Mesenchymal stem cell (in vitro differentiated cells and primary cell): Measurements from ENCODE around the gene EML4.

ENCODE experiments used
- DNase-seq: peaks from one replicate; pipeline ENCODE4 v3.0.0-alpha.2; 2013
- H2AFZ ChIP-seq: one replicate; pipeline ENCODE4 v1.6.1; 2013; ENCODE audit warnings: low read depth, mild to moderate bottlenecking, control low read depth, inconsistent platforms, low read length, moderate library complexity
- H2AK5ac ChIP-seq: 2 replicates; pipeline ENCODE4 v1.6.1; 2013; ENCODE audit warnings: low read length, moderate library complexity, mild to moderate bottlenecking, inconsistent platforms; ENCODE audit not compliant: severe bottlenecking
- H2BK120ac ChIP-seq: one replicate; pipeline ENCODE4 v1.6.1; 2013; ENCODE audit warnings: low read depth, mild to moderate bottlenecking, inconsistent platforms, low read length, moderate library complexity
- H2BK12ac ChIP-seq, 2 experiments: one replicate each; pipeline ENCODE4 v1.6.1; 2013; ENCODE audit warnings: inconsistent platforms in 2 of 2, low read length in 2 of 2, mild to moderate bottlenecking in 2 of 2, moderate library complexity in 2 of 2, control low read depth in 1 of 2
- H2BK15ac ChIP-seq: one replicate; pipeline ENCODE4 v1.6.1; 2013; ENCODE audit warnings: mild to moderate bottlenecking, low read depth, inconsistent platforms; ENCODE audit not compliant: poor library complexity, severe bottlenecking
- H2BK5ac ChIP-seq: 2 replicates; pipeline ENCODE4 v1.6.1; 2013; ENCODE audit warnings: low read depth, mild to moderate bottlenecking, low read length, control low read depth, inconsistent platforms; ENCODE audit not compliant: poor library complexity, severe bottlenecking
- H3K14ac ChIP-seq, 2 experiments: one replicate each; pipeline ENCODE4 v1.6.1; 2013; ENCODE audit warnings: inconsistent platforms in 2 of 2, low read length in 2 of 2, control low read depth in 1 of 2, mild to moderate bottlenecking in 1 of 2, moderate library complexity in 1 of 2
- H3K18ac ChIP-seq, 2 experiments: one replicate each; pipeline ENCODE4 v1.6.1; 2013; ENCODE audit warnings: inconsistent platforms in 2 of 2, low read length in 2 of 2, control low read depth in 1 of 2, low read depth in 1 of 2, mild to moderate bottlenecking in 1 of 2
- H3K23ac ChIP-seq, 2 experiments: one replicate each; pipeline ENCODE4 v1.6.1; 2013; ENCODE audit warnings: inconsistent platforms in 2 of 2, low read length in 2 of 2, mild to moderate bottlenecking in 2 of 2, moderate library complexity in 2 of 2, control low read depth in 1 of 2
- H3K27ac ChIP-seq: 2 replicates; pipeline ENCODE4 v1.5.1; 2013; ENCODE audit warnings: mild to moderate bottlenecking, moderate library complexity, low read length, control low read depth, inconsistent platforms; ENCODE audit not compliant: poor library complexity, severe bottlenecking
- H3K27me3 ChIP-seq, 2 experiments: 2 replicates each; pipeline versions ENCODE4 v1.6.1 to v1.7.0; 2013; ENCODE audit warnings: low read length in 2 of 2, mild to moderate bottlenecking in 2 of 2, moderate library complexity in 2 of 2, control low read depth in 1 of 2, inconsistent platforms in 1 of 2; ENCODE audit not compliant: control insufficient read depth in 1 of 2, insufficient read depth in 1 of 2
- H3K36me3 ChIP-seq, 2 experiments: 2 replicates each; pipeline versions ENCODE4 v1.6.1 to v1.7.0; 2013; ENCODE audit warnings: low read length in 2 of 2, control low read depth in 1 of 2, inconsistent platforms in 1 of 2, low read depth in 1 of 2, mild to moderate bottlenecking in 1 of 2; ENCODE audit not compliant: insufficient read depth in 2 of 2, control insufficient read depth in 1 of 2
- H3K4ac ChIP-seq, 2 experiments: one replicate each; pipeline ENCODE4 v1.6.1; 2013; ENCODE audit warnings: inconsistent platforms in 2 of 2, low read length in 2 of 2, mild to moderate bottlenecking in 2 of 2, moderate library complexity in 2 of 2, control low read depth in 1 of 2, low read depth in 1 of 2
- H3K4me1 ChIP-seq: 2 replicates; pipeline ENCODE4 v1.6.1; 2013; ENCODE audit warnings: low read depth, low read length, control low read depth; ENCODE audit not compliant: control insufficient read depth, insufficient read depth
- H3K4me2 ChIP-seq: 2 replicates; pipeline ENCODE4 v1.6.1; 2013; ENCODE audit warnings: low read length, mild to moderate bottlenecking, inconsistent platforms; ENCODE audit not compliant: poor library complexity, severe bottlenecking
- H3K4me3 ChIP-seq, 2 experiments: 2 replicates each; pipeline versions ENCODE4 v1.5.1 to v1.7.0; 2013; ENCODE audit warnings: low read length in 2 of 2, mild to moderate bottlenecking in 2 of 2, control low read depth in 1 of 2, low read depth in 1 of 2; ENCODE audit not compliant: insufficient read depth in 1 of 2
- H3K79me1 ChIP-seq: replicated peaks from 2 replicates; pipeline ENCODE4 v1.6.1; 2013; ENCODE audit warnings: mild to moderate bottlenecking, control low read depth, low read length, inconsistent platforms; ENCODE audit not compliant: poor library complexity, severe bottlenecking
- H3K9ac ChIP-seq: 2 replicates; pipeline ENCODE4 v1.7.0; 2013; ENCODE audit warnings: mild to moderate bottlenecking, low read length, moderate library complexity
- H3K9me3 ChIP-seq: 2 replicates; pipeline ENCODE4 v1.7.0; 2013; ENCODE audit warnings: mild to moderate bottlenecking, low read length; ENCODE audit not compliant: control insufficient read depth
- H4K8ac ChIP-seq: one replicate; pipeline ENCODE4 v1.6.1; 2013; ENCODE audit warnings: inconsistent platforms, mild to moderate bottlenecking, low read length, moderate library complexity
- H4K91ac ChIP-seq: one replicate; pipeline ENCODE4 v1.6.1; 2013; ENCODE audit warnings: mild to moderate bottlenecking, low read length, inconsistent platforms
- WGBS: methylation state at CpG from one replicate; pipeline ENCODE4 v1.1.7; 2013; ENCODE audit warnings: mixed read lengths; 5-methylcytosine and 5-hydroxymethylcytosine counted together

EML4 gene

DNA sequence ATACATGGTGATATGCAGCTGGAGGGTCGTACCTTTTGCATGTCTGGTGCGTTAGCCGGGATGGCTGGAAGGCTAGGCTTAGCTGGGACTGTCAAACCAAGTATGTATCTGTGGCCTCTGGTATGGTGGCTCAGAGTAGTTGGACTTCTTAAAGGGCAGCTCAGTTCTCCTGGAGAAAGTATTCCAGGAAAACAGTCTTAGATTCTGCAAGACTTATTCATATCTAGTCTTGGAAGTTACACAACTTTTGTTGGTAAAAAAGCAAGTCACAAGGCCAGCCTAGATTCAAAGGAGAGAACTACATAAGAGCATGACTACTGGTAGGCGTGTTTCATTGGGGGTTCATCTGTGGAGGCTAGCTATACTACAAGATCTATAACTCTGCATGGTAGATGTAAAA is 45.5 kb downstream of the EML4 start:
- H2BK15ac ChIP-seq: no peak overlapping the region
- peaks cover 30% of the 10 kb centered on the region for H3K79me1 ChIP-seq
- DNase-seq: peak; percentile 46
- H3K4me2 ChIP-seq: no peak overlapping the region
- no peaks in the 10 kb centered on the region for H3K4me1 ChIP-seq
- no peak overlapping the region for H2BK5ac ChIP-seq
- H4K8ac ChIP-seq: peak overlapping the region; percentile 7
- H3K27ac ChIP-seq: no peak overlapping the region
- no peak overlapping the region for H3K4me3 ChIP-seq
- H2BK120ac ChIP-seq: no peak overlapping the region
- no peak overlapping the region for H3K23ac ChIP-seq
- H3K9ac ChIP-seq: no peak overlapping the region
- no peak overlapping the region for H2AFZ ChIP-seq
- peak overlapping the region in 1 of 2 experiments; percentile 49 for H3K4ac ChIP-seq
- 96% methylated on average over 4 of the region's 4 CpGs for WGBS
- H4K91ac ChIP-seq: peak overlapping the region; percentile 68
- H3K9me3 ChIP-seq: no peaks in the 10 kb centered on the region
- no peak overlapping the region for H3K14ac ChIP-seq
- no peaks in the 10 kb centered on the region for H3K27me3 ChIP-seq
- H2BK12ac ChIP-seq: no peak overlapping the region
- H3K18ac ChIP-seq: no peak overlapping the region
- H3K36me3 ChIP-seq: peaks cover 0 to 5% of the 10 kb centered on the region in 2 experiments
- H2AK5ac ChIP-seq: no peak overlapping the region

DNA sequence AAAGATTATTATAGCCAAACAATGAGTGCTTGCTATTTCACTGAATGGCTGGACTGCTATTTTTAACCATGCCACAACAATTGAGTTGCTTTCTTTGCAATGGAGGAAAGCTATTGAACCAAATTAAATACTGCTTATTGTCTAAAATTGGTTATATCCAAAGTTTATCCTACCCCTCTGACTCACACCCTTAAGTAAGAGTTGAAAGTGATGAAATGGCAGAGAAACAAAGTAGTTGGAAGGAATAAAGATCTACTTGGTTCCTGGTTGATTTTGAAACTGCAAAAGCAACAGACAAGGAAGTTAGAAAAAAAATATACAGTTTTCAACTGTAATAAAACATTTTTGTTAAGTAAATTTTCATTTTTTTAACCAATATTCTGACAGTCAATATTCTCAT is 47.5 kb downstream of the EML4 start:
- no peak overlapping the region for H4K91ac ChIP-seq
- H3K27ac ChIP-seq: no peak overlapping the region
- H2BK12ac ChIP-seq: no peak overlapping the region
- no peak overlapping the region for H3K18ac ChIP-seq
- H3K4ac ChIP-seq: no peak overlapping the region
- H3K4me2 ChIP-seq: no peak overlapping the region
- H3K79me1 ChIP-seq: peaks cover 23% of the 10 kb centered on the region
- no peak overlapping the region for H3K4me3 ChIP-seq
- no peak overlapping the region for H3K23ac ChIP-seq
- no peak overlapping the region for H2BK15ac ChIP-seq
- H3K4me1 ChIP-seq: no peaks in the 10 kb centered on the region
- no peak overlapping the region for H2AFZ ChIP-seq
- no peak overlapping the region for H2AK5ac ChIP-seq
- no peak overlapping the region for H4K8ac ChIP-seq
- peak; percentile 74 for DNase-seq
- H3K9ac ChIP-seq: peak overlapping the region; percentile 64
- no peak overlapping the region for H2BK120ac ChIP-seq
- H3K27me3 ChIP-seq: no peaks in the 10 kb centered on the region
- no peak overlapping the region for H3K14ac ChIP-seq
- no peak overlapping the region for H2BK5ac ChIP-seq
- no peaks in the 10 kb centered on the region for H3K36me3 ChIP-seq
- H3K9me3 ChIP-seq: no peaks in the 10 kb centered on the region

DNA sequence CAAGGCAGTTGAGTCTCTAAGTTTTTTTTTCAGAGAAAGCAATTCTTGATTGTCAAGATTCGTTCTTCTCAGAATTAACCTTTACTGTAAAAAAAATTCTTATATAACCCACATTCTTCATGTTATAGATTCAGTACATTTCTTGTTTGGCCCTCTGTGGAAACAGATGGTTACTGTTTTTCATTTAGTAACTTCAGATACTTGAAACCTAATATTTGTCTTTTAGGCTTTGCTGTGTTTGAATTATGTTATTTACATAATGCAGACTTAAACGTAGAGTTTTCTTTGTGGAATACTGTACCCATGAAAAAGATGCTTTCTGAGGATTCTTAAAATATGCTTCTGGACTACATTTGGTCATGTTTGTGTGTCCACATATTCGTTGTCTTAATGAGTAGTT is 48.2 kb downstream of the EML4 start:
- no peak for DNase-seq
- no peak overlapping the region for H2BK5ac ChIP-seq
- H3K9ac ChIP-seq: peak overlapping the region; percentile 64
- H2AK5ac ChIP-seq: no peak overlapping the region
- no peak overlapping the region for H2BK120ac ChIP-seq
- H2BK12ac ChIP-seq: no peak overlapping the region
- no peak overlapping the region for H4K8ac ChIP-seq
- no peak overlapping the region for H2AFZ ChIP-seq
- H3K27me3 ChIP-seq: no peaks in the 10 kb centered on the region
- H3K4me2 ChIP-seq: no peak overlapping the region
- H3K18ac ChIP-seq: no peak overlapping the region
- H3K36me3 ChIP-seq: no peaks in the 10 kb centered on the region
- peaks cover 20% of the 10 kb centered on the region for H3K79me1 ChIP-seq
- H3K23ac ChIP-seq: no peak overlapping the region
- H4K91ac ChIP-seq: no peak overlapping the region
- no peak overlapping the region for H2BK15ac ChIP-seq
- H3K4me3 ChIP-seq: no peak overlapping the region
- H3K4me1 ChIP-seq: no peaks in the 10 kb centered on the region
- H3K4ac ChIP-seq: no peak overlapping the region
- 82% methylated on average over 1 of the region's 3 CpGs for WGBS
- H3K9me3 ChIP-seq: no peaks in the 10 kb centered on the region
- H3K27ac ChIP-seq: no peak overlapping the region
- no peak overlapping the region for H3K14ac ChIP-seq

DNA sequence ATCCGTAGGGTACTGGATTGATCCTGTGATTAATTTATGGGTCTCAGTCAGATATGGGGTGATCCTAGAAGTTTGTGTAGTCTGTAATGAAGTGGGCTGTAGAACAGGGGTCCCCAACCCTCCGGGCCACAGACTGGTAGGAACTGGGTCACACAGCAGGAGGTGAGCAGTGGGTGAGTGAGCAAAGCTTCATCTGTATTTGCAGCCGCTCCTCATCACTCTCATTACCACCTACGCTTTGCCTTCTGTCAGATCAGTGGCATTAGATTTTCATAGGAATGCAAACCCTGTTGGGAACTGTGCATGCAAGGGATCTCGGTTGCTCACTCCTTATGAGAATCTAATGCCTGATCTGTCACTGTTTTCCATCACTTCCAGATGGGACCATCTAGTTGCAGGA is 48.8 kb downstream of the EML4 start:
- H3K18ac ChIP-seq: no peak overlapping the region
- H3K4me3 ChIP-seq: no peak overlapping the region
- H2BK12ac ChIP-seq: no peak overlapping the region
- no peak overlapping the region for H4K8ac ChIP-seq
- no peak overlapping the region for H3K23ac ChIP-seq
- peaks cover 22% of the 10 kb centered on the region for H3K79me1 ChIP-seq
- no peak overlapping the region for H3K14ac ChIP-seq
- no peaks in the 10 kb centered on the region for H3K4me1 ChIP-seq
- H2BK120ac ChIP-seq: no peak overlapping the region
- no peaks in the 10 kb centered on the region for H3K27me3 ChIP-seq
- no peak overlapping the region for H2AFZ ChIP-seq
- no peaks in the 10 kb centered on the region for H3K36me3 ChIP-seq
- no peak overlapping the region for H3K9ac ChIP-seq
- no peak overlapping the region for H3K27ac ChIP-seq
- no peak overlapping the region for H4K91ac ChIP-seq
- no peak overlapping the region for H3K4me2 ChIP-seq
- H3K9me3 ChIP-seq: no peaks in the 10 kb centered on the region
- H2BK5ac ChIP-seq: no peak overlapping the region
- WGBS: 69% methylated on average over 5 of the region's 5 CpGs
- no peak for DNase-seq
- H2AK5ac ChIP-seq: no peak overlapping the region
- H3K4ac ChIP-seq: no peak overlapping the region
- no peak overlapping the region for H2BK15ac ChIP-seq
